Naive thymus-derived CD4-positive, alpha-beta T cell (primary cell): ENCODE measurements around the gene SUGCT. TPM values are rescaled to one million over a fixed set of nuclear protein-coding genes. Genes with fewer than 3 reads are reported as not detected.

Experiments
- ATAC-seq: fragments of 150-1000 bp; cut with Tn5 transposase; 2 replicates; pipeline ENCODE4 v1.10.0; 2021; ENCODE audit warnings: mild to moderate bottlenecking, moderate library complexity
- CTCF ChIA-PET: fragments of 350-600 bp; sonication (Branson Sonifier 250); formaldehyde crosslinking; loops from one replicate; lab custom pipeline; 2021; ENCODE audit warnings: antibody characterized with exemption; lab: Charles Lee
- POLR2A ChIA-PET: fragments of 350-600 bp; sonication (Branson Sonifier 250); formaldehyde crosslinking; loops from one replicate; lab custom pipeline; 2021; ENCODE audit warnings: antibody characterized with exemption, inconsistent platforms; lab: Charles Lee
- DNase-seq, 9 donors: peaks; one replicate each; pipeline versions ENCODE4 v3.0.0 to v3.0.0-alpha.2; 2020 to 2022; ENCODE audit warnings: mixed read lengths in 1 of 9
- H3K27ac ChIP-seq: one replicate; pipeline ENCODE4 v1.7.0; 2013; ENCODE audit warnings: mild to moderate bottlenecking, low read depth, low read length, moderate library complexity
- H3K27me3 ChIP-seq, 2 donors: one replicate each; pipeline ENCODE4 v1.7.0; 2013; ENCODE audit warnings: low read length in 2 of 2, mild to moderate bottlenecking in 2 of 2, moderate library complexity in 2 of 2; ENCODE audit not compliant: control insufficient read depth in 2 of 2, insufficient read depth in 2 of 2
- H3K36me3 ChIP-seq, 3 experiments: 1 replicate in 2 of 3; 2 replicates in 1 of 3; pipeline ENCODE4 v1.7.0; 2013; ENCODE audit warnings: low read length in 3 of 3, mild to moderate bottlenecking in 3 of 3, moderate library complexity in 1 of 3; ENCODE audit not compliant: insufficient read depth in 3 of 3, control insufficient read depth in 2 of 3
- H3K4me1 ChIP-seq, 2 donors: one replicate each; pipeline ENCODE4 v1.7.0; 2013; ENCODE audit warnings: low read length in 2 of 2, mild to moderate bottlenecking in 2 of 2, moderate library complexity in 1 of 2; ENCODE audit not compliant: control insufficient read depth in 2 of 2, insufficient read depth in 2 of 2
- H3K4me3 ChIP-seq: 2 replicates; pipeline ENCODE4 v1.7.0; 2013; ENCODE audit warnings: mild to moderate bottlenecking, low read length
- H3K9me3 ChIP-seq, 3 experiments: 1 replicate in 2 of 3; 2 replicates in 1 of 3; pipeline ENCODE4 v1.7.0; 2013; ENCODE audit warnings: low read length in 3 of 3; ENCODE audit not compliant: control insufficient read depth in 2 of 3
- H3K27ac Mint-ChIP-seq, 9 donors: one replicate each; pipeline ENCODE4 v1.8.0; 2020 to 2022; ENCODE audit warnings: mixed read lengths in 9 of 9, mild to moderate bottlenecking in 8 of 9, moderate library complexity in 5 of 9, inconsistent platforms in 2 of 9
- H3K27me3 Mint-ChIP-seq, 5 donors: one replicate each; pipeline ENCODE4 v1.8.0; 2021 to 2022; ENCODE audit warnings: mixed read lengths in 5 of 5, mild to moderate bottlenecking in 1 of 5
- H3K36me3 Mint-ChIP-seq, 5 donors: one replicate each; pipeline ENCODE4 v1.8.0; 2020 to 2022; ENCODE audit warnings: mixed read lengths in 5 of 5, mild to moderate bottlenecking in 3 of 5, inconsistent platforms in 1 of 5
- H3K4me1 Mint-ChIP-seq, 7 donors: one replicate each; pipeline ENCODE4 v1.8.0; 2020 to 2022; ENCODE audit warnings: mixed read lengths in 7 of 7, mild to moderate bottlenecking in 3 of 7, inconsistent platforms in 1 of 7
- H3K4me3 Mint-ChIP-seq, 10 donors: one replicate each; pipeline ENCODE4 v1.8.0; 2020 to 2022; ENCODE audit warnings: mild to moderate bottlenecking in 10 of 10, mixed read lengths in 10 of 10, moderate library complexity in 6 of 10, inconsistent platforms in 2 of 10
- H3K9me3 Mint-ChIP-seq, 11 donors: one replicate each; pipeline ENCODE4 v1.8.0; 2020 to 2022; ENCODE audit warnings: mixed read lengths in 11 of 11, mild to moderate bottlenecking in 4 of 11, inconsistent platforms in 1 of 11, moderate library complexity in 1 of 11
- intact Hi-C, 2 donors: fragments of 100-400 bp; cut with micrococcal nuclease; formaldehyde crosslinking; loops; one replicate each; pipeline ENCODE4 v1.15.1; 2023
- polyA plus RNA-seq, 2 donors: library from polyadenylated mRNA; unstranded; fragments of 300-500 nt; fragmentation: Illumina TruSeq; gene quantifications; one replicate each; pipeline ENCODE4 v1.2.3, GENCODE V29; 2021
- total RNA-seq, 6 experiments: library from RNA in 5 of 6; stranded (reverse) in 5 of 6; gene quantifications; 1 replicate in 5 of 6; 2 replicates in 1 of 6; pipeline ENCODE4 v1.2.3 and lab custom pipeline; 2021 to 2026

Gene SUGCT
- total and polyA plus RNA-seq, 7 experiments from 2014 or later = 0.95 to 2.7 (median 2.2) TPM; not detected in 1

GRCh38 chr7:40795607-40796006 is 660.8 kb downstream of the SUGCT start:
- POLR2A ChIA-PET = no interaction called here
- Mint-ChIP-seq H3K36me3 (no peaks in the 10 kb centered on the region), H3K27me3 (peaks cover 0 to 7% (median 0%) of the 10 kb centered on the region in 5 donors), H3K27ac (no peak overlapping the region), H3K4me1 (no peaks in the 10 kb centered on the region), H3K9me3 (peaks cover 0 to 2% (median 0%) of the 10 kb centered on the region in 11 donors), H3K4me3 (no peak overlapping the region)
- CTCF ChIA-PET = no interaction called here
- no peaks in the 10 kb centered on the region for H3K4me1 ChIP-seq
- intact Hi-C loops = no loop called here
- no peak overlapping the region for H3K4me3 ChIP-seq
- no peak overlapping the region for H3K27ac ChIP-seq
- H3K27me3 ChIP-seq = no peaks in the 10 kb centered on the region
- ATAC-seq = no peak
- no peaks in the 10 kb centered on the region for H3K9me3 ChIP-seq
- DNase-seq = no peak
- no peaks in the 10 kb centered on the region for H3K36me3 ChIP-seq

DNA sequence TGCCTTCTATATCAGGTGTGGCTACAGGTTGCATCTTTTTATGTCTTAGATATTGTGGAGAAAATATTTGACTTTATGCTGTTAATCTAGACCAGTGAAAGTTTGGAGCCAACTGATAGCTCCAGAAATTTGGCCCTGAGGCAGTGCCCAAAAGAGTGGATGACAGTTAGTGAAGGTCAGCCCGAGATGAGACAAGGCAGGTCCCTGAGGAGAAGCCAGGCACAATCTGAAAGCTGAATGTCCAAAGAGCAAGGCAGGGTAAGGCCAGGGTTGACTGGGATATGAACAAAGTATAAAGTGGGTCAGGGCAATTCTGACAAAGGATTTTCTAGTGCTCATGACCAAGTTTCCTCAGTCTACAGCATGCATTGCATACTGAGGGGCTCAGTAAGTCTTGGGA is 661.9 kb downstream of the SUGCT start:
- Histone ChIP-seq H3K4me3 (no peak overlapping the region), H3K4me1 (no peaks in the 10 kb centered on the region), H3K27me3 (no peaks in the 10 kb centered on the region), H3K36me3 (no peaks in the 10 kb centered on the region), H3K27ac (no peak overlapping the region), H3K9me3 (no peaks in the 10 kb centered on the region)
- intact Hi-C loops = no loop called here
- H3K27me3 Mint-ChIP-seq = peaks cover 0 to 7% (median 0%) of the 10 kb centered on the region in 5 donors
- DNase-seq (no peak), ATAC-seq (no peak)
- no peak overlapping the region for H3K4me3 Mint-ChIP-seq
- ChIA-PET CTCF (no interaction called here), POLR2A (no interaction called here)
- no peaks in the 10 kb centered on the region for H3K4me1 Mint-ChIP-seq
- no peak overlapping the region for H3K27ac Mint-ChIP-seq
- H3K9me3 Mint-ChIP-seq = peaks cover 0 to 2% (median 0%) of the 10 kb centered on the region in 11 donors
- no peaks in the 10 kb centered on the region for H3K36me3 Mint-ChIP-seq

- Histone ChIP-seq H3K27ac (no peak overlapping the region), H3K4me1 (no peaks in the 10 kb centered on the region), H3K36me3 (no peaks in the 10 kb centered on the region), H3K9me3 (no peaks in the 10 kb centered on the region), H3K27me3 (no peaks in the 10 kb centered on the region), H3K4me3 (no peak overlapping the region)
- intact Hi-C loops = no loop called here
- H3K36me3 Mint-ChIP-seq = no peaks in the 10 kb centered on the region
- no peak overlapping the region for H3K4me3 Mint-ChIP-seq
- ChIA-PET CTCF (no interaction called here), POLR2A (no interaction called here)
- H3K9me3 Mint-ChIP-seq = peaks cover 0 to 2% (median 0%) of the 10 kb centered on the region in 11 donors
- no peaks in the 10 kb centered on the region for H3K4me1 Mint-ChIP-seq
- no peak overlapping the region for H3K27ac Mint-ChIP-seq
- DNase-seq = no peak
- H3K27me3 Mint-ChIP-seq = peaks cover 0 to 7% (median 0%) of the 10 kb centered on the region in 5 donors
- no peak for ATAC-seq
These were observed 663.8 kb downstream of the SUGCT start for GRCh38 chr7:40798613-40799012.

DNA sequence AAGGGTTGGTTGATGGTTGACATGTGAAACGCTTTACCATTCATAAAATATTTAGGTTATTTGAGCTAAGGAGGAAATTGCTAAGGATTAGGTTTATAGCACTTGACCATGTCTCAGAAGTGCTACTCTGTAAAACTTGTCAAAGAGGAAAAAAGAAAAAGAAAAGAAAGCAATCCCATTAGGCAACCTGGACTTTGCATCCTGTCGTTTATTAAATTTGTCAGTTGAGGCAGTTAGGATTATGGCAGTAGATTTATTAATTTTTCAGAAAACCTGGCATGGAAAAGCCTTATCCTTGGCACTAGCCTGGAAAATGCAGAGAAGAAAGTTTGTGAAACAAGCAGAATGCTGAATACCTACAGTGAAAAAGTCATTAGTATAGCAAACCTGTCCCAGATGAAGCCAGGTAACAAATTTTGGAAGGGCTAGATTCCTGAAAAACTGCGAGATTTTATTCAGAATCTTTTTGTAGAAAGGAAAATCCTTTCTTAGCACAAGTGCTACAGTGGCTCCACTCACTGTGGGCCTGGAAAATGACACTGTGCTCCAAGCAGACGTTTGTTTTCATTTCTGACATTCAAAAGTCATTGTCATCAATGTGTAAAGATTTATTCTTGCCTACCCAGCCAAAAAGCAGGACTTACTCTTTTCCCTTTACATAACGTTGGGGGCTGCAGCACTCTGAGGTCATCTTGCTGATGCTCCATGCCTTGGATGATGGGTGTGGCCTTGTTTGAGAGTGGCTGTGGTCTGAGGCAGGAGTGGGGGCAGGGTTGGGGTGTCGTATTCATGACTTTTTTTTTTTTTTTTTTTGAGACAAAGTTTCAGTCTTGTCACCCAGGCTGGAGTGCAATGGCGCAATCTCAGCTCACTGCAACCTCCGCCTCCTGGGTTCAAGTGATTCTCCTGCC is 664.9 kb downstream of the SUGCT start:
- no peak for ATAC-seq
- ChIA-PET POLR2A (no interaction called here), CTCF (no interaction called here)
- no peak overlapping the region for H3K27ac ChIP-seq
- no peak for DNase-seq
- Mint-ChIP-seq H3K27ac (no peak overlapping the region), H3K36me3 (no peaks in the 10 kb centered on the region), H3K4me3 (no peak overlapping the region), H3K27me3 (peaks cover 0 to 7% (median 0%) of the 10 kb centered on the region in 5 donors), H3K9me3 (peaks cover 0 to 2% (median 0%) of the 10 kb centered on the region in 11 donors), H3K4me1 (no peaks in the 10 kb centered on the region)
- no peaks in the 10 kb centered on the region for H3K9me3 ChIP-seq
- no peaks in the 10 kb centered on the region for H3K4me1 ChIP-seq
- H3K4me3 ChIP-seq = no peak overlapping the region
- no peaks in the 10 kb centered on the region for H3K27me3 ChIP-seq
- H3K36me3 ChIP-seq = no peaks in the 10 kb centered on the region
- intact Hi-C loops = no loop called here

GRCh38 chr7:40800771-40801170 is 666.0 kb downstream of the SUGCT start:
- Histone ChIP-seq H3K36me3 (no peaks in the 10 kb centered on the region), H3K4me1 (no peaks in the 10 kb centered on the region), H3K27ac (no peak overlapping the region), H3K4me3 (no peak overlapping the region), H3K9me3 (no peaks in the 10 kb centered on the region), H3K27me3 (no peaks in the 10 kb centered on the region)
- DNase-seq = no peak
- H3K27ac Mint-ChIP-seq = no peak overlapping the region
- no peaks in the 10 kb centered on the region for H3K36me3 Mint-ChIP-seq
- ATAC-seq = no peak
- intact Hi-C loops = no loop called here
- H3K9me3 Mint-ChIP-seq = peaks cover 0 to 2% (median 0%) of the 10 kb centered on the region in 11 donors
- peaks cover 0 to 7% (median 0%) of the 10 kb centered on the region in 5 donors for H3K27me3 Mint-ChIP-seq
- H3K4me3 Mint-ChIP-seq = no peak overlapping the region
- POLR2A ChIA-PET = interaction anchor here (0.6 kb wide), 1 partner anchor 297 kb away, joined by 3 read pairs; no protein-coding TSS in a partner anchor
- no peaks in the 10 kb centered on the region for H3K4me1 Mint-ChIP-seq
- CTCF ChIA-PET = no interaction called here

DNA sequence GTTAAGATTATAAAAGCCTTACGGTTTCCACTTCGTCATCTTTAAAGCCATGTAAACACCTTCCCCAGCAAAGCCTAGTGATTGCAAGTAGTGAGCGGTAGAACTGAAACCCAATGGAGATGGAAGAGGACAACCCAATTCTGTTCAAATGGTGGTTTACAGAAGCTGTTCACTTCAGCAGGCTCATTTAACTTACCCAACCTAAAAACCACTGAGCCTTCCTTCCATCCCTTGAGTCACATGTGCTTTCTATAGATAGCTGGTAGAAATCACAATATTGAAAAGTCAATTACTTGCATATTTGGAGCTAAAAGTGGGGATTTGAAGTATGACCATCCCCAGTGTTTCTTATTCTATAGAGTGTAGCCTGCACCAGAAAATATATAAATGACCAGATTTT is 667.7 kb downstream of the SUGCT start:
- CTCF ChIA-PET = no interaction called here
- H3K27me3 ChIP-seq = no peaks in the 10 kb centered on the region
- H3K4me3 ChIP-seq = no peak overlapping the region
- intact Hi-C loops = no loop called here
- H3K27ac ChIP-seq = no peak overlapping the region
- DNase-seq = no peak
- Mint-ChIP-seq H3K27ac (no peak overlapping the region), H3K4me3 (no peak overlapping the region), H3K36me3 (no peaks in the 10 kb centered on the region), H3K4me1 (no peaks in the 10 kb centered on the region), H3K9me3 (peaks cover 0 to 3% (median 0%) of the 10 kb centered on the region in 11 donors), H3K27me3 (peaks cover 0 to 7% (median 0%) of the 10 kb centered on the region in 5 donors)
- H3K4me1 ChIP-seq = no peaks in the 10 kb centered on the region
- H3K9me3 ChIP-seq = no peaks in the 10 kb centered on the region
- POLR2A ChIA-PET = no interaction called here
- no peaks in the 10 kb centered on the region for H3K36me3 ChIP-seq
- no peak for ATAC-seq
